GM18951 (cell line): ENCODE data around the gene C16orf95.
"Not testable (repeated sequence)": the region's sequence is repeated elsewhere in the genome, so short reads cannot be mapped to it uniquely, and the experiment has no call there.

Source experiments
- POLR2A ChIP-seq: IDR thresholded peaks from 4 replicates; pipeline ENCODE4 v1.6.1; 2011; ENCODE audit warnings: mild to moderate bottlenecking; ENCODE audit not compliant: insufficient read length, insufficient read depth; ENCODE audit errors: extremely low read depth
- in situ Hi-C: fragments of 300-500 bp; cut with MboI; formaldehyde crosslinking; loops from one replicate; pipeline ENCODE4 v1.12.0; 2022; ENCODE audit warnings: low sequenced_read_pairs, mixed read lengths, inconsistent platforms; ENCODE audit not compliant: unreplicated experiment

C16orf95 gene

DNA sequence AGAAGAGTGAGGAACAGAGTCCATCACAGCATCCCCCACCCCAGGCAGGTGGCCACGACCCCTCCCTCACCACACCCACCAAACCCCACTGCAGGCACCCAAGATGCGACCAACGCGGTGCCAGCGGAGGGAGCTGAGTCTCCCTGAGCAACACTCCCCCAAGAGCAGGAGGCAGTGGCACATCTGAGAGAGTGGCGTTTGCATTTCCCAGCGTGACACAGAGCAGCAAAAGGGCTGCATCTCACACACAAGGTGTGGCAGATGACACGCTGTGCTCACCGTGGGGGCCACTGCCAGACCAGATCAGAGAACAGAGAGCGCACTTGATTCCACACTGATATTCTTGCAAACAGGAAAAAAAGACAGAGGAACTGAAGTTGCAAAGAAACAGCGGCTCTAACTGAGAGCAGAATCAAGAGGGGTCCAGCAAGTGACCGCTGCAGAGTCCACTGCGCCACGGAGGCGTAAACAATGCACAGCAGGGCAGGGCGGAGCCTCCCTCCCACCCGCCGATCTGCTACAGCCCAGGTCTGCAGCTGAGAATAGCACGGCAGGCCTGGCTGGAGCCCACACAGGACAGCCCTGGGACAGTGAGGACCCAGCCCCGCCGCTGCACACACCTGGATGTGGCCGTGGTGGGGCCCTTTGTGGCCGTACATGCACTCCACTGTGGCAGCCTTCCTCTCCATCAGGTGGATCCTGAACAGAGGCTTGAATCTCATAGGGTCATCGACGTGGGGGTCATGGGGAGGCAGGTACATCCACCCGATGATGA is 26.0 kb upstream of the C16orf95 start:
- no peak for TF ChIP-seq POLR2A
- in situ Hi-C loops: no loop called here

DNA sequence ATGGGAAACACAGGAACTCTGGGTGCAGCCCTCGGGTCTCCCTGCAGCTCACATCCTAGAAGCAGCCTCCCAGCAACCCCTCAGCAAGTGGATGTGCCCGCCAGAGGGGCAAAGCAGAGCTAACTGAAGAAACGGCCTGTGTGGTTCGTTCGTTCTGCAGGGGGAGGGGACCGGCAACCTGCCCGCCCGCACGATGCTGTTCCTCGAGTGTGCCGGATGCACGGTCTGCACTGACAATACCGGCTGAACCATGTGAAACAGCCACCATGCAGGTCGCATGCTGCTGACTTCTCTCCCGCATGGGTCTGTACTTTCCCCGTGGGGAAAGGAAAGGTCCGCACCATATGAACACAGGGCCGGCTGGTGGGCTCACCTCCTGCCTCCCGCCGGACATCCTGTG is 25.3 kb upstream of the C16orf95 start:
- TF ChIP-seq POLR2A: no peak
- in situ Hi-C loops: no loop called here

DNA sequence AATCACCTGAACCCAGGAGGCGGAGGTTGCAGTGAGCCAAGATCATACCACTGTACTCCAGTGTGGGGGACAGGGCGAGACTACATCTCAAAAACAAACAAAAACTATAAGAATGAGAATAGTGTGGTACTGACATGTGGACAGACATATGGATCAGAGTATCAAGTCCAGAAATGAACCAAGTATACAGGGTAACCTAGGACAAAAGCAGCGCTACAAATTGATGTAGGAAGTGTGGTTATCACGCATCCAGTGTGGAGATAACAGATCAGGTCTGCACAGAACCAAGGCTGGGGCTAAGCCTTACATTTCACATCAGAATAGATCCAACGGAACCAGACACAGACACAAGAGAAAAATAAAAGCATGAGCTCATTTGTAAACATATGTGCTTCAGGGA is 23.0 kb upstream of the C16orf95 start:
- TF ChIP-seq POLR2A: no peak
- in situ Hi-C loops: no loop called here

DNA sequence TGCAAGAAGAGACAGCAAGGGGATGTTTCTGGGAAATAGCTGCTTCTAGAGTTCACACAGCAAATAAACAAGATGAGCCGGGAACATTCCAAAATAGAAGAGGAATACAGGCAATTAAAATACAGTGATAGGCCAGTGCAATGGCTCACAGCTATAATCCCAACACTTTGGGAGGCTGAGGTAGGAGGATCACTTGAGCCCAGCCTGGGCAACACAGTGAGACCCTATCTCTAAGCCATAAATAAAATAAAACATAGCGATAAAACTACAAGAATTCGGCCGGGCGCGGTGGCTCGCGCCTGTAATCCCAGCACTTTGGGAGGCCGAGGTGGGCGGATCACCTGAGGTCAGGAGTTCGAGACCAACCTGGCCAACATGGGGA is 22.5 kb upstream of the C16orf95 start:
- in situ Hi-C loops: not testable (repeated sequence)

DNA sequence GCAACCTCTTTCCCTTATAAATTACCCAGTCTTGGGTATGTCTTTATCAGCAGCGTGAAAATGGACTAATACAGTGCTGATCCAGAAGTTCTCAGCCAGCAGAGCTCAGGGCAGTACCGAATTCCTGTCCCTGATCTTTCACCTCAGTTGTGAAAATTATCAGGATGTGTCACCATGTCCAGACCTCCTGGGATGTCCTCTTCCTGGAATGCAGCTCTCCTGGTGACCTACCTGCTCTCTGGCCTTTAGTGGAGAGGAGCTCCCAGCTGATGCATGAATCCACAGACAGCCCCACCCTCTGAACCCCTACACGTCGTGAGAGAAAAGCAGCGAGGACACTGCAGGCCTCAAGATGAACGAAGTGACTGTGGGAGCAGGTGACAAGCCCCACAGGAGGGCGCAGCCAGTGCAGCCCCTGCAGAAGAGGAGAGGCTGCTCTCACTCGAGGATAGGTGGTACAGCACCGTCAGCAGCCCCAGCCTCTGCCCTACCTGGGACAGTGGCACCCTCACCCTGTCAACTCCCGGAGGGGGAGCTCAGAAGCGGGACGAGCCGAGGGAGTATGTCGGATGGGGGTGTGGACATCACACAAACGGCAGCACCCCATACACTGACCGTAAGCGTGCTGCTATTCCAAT is 22.0 kb upstream of the C16orf95 start:
- in situ Hi-C loops: no loop called here

DNA sequence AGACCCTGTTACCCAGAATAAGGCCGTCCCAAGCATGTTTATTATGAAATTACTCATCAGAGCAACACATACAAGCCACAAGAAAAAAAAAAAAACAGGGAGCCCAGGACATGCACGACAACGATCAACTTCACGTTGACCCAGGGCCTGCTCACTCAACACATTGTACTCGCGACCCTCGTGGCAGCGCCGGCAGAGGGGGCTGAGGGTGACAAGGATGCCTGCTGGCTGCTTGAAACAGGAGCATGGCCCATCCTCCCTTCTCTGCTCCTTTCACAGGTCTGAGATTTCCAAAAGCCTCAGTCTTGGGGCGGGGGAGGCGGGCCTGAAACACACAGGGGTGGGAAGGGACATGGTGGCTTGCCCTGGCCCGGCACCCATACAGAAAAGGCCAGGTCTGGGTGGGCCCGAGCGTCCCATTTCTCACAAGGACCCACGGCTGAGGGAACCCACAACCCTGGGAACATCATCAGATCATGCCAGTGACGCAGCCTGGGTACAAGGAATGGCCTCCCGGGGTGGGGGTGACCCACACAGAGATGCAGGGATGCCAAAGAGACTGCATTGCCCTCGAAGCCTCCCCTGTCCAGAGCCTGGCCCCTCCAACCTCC is 21.1 kb upstream of the C16orf95 start:
- in situ Hi-C loops: no loop called here
- TF ChIP-seq POLR2A: no peak

More for the DNA sequence above, 22.0 kb upstream of the C16orf95 start:
- no peak for TF ChIP-seq POLR2A

DNA sequence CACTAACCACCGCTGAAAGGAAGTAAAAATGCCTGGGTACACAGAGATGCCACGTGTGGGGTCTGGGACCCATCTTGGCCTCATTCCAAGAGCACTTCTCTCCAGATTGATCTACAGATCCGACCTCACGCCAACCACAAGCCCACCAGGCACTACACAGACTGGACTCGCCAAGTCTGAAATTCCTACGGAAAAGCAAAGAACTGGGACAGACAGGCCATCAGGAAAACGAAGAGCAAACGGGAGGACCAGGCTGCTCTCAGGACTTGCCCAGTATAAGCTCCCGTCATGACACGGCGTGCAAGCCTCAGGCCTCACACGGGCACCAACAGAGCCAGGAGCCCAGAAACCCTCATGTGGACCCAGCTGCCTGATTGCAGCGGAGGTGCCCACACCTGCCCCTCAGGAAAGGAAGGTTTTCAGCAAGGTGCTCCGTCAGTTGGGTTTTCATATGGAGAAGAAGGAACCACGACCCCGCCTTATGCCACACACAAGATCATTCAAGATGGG is 20.1 kb upstream of the C16orf95 start:
- in situ Hi-C loops: no loop called here
- no peak for TF ChIP-seq POLR2A

DNA sequence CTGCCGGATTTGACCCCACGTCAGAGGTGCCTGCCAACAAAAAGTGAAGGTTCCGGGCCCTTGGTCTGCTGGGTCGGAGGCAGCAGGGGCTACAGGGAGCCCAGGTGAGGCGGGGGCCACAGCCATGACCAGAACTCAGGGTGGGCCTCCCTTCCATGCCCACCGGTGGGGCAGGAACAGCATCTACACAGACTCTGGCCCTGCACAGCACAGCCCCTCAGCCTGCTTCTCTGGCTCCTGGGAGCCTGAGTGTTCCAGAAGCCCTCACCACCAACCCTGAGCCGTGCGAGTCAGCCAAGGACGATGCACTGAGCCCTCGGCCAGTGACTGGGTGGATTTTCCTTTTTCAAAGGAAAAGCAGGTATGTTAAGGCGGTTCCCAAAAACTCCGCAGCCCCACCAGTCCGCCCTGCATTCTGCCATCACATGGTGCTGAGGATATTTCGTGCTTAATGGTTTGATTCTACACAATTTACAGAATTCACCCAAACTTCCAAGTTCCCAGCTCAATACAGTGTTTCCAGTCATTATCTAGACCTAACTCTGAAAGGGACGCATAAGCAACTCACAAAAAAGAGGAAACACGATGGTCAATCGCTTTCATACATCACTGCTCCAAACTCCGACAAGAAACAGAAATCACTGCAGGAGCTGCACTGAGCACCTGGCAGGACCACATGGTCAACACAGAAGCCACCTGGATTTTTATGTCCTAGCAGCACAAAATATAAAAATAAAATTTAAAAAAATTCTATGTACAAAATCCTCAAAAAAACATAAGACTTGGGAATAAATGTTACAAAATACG is 19.4 kb upstream of the C16orf95 start:
- in situ Hi-C loops: no loop called here
- no peak for TF ChIP-seq POLR2A

DNA sequence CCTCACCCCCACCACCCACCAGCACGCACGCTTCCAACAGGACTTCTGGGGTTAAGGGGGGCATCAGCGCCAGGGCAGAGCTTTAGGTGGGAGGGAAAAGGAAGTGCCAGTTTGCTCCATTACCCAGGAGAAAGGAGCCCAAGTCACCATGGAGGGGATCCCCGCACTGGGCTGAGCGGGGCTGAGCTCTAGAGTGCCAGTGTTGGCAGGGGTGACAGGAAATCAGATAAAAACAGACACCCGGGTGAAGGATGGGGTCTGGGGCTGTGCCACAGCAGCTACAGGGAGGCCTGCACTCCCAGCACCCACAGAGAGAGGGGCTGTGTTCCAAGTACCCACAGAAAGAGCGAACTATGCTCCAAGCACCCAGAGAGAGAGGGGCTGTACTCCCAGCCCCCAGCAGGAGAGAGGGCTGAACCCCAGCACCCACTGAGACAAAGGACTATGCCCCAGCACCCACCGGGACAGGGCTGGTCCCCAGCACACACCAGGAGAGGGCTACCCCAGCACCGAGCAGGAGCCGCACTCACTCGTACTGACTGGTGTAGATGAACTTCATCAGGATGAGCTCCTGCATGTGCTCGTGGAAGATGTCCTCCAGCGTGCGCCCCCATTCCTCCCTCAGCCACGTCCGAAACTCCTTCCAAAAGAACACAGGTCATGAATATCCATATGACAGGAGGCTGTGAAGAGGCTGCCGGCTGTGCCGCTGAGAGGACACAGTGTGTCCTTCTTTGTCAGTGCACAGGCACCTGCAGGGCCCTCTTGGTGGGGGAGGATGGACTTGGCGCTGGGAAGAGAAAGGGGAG is 18.6 kb upstream of the C16orf95 start:
- TF ChIP-seq POLR2A: no peak
- in situ Hi-C loops: no loop called here

DNA sequence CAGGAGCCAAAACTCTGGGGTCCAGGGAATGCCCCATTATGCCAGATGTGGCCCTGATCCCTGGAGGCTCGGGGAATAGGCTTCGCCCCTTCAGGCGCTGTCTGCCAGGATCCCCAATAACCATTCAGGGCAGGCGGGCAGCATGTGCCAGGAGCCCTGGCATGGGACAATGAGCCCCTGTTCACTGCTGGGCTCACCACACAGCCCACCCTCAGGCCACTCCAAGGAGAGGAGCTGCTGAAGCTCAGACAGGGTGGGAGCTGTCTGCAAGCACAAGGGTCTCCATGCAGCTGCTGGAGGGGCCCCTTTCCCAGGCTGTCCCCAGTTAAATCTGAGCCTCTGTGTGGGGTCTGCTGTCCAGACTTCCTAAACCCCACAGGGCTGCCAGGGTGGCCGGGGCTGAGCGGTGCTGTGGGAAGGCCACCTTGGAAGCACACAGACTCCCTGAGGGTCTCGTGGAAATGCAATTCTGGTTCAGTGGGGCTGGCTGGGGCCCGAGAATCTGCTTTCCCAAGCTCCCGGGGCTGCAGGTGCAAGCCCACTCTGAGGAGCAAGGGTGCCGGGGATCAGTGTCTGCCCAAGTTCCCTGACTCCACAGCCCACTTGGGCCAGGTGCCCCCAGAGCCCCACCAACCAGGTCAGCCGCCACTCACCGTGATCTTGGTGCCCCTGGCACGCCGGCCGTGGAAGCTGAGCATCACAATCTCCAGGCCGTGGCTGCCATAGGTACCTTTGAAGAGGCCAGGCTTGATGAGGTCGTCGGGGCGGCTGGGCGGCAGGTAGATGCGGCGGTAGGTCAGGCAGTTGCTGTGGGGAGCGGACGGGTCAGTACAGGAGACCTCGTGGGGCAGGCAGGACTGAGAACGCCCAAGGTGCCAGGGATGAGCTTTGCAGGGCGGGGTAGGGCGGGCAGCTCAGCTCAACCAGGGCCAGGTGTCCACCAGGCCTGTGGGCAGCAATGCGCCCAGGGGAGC is 17.7 kb upstream of the C16orf95 start:
- in situ Hi-C loops: no loop called here

DNA sequence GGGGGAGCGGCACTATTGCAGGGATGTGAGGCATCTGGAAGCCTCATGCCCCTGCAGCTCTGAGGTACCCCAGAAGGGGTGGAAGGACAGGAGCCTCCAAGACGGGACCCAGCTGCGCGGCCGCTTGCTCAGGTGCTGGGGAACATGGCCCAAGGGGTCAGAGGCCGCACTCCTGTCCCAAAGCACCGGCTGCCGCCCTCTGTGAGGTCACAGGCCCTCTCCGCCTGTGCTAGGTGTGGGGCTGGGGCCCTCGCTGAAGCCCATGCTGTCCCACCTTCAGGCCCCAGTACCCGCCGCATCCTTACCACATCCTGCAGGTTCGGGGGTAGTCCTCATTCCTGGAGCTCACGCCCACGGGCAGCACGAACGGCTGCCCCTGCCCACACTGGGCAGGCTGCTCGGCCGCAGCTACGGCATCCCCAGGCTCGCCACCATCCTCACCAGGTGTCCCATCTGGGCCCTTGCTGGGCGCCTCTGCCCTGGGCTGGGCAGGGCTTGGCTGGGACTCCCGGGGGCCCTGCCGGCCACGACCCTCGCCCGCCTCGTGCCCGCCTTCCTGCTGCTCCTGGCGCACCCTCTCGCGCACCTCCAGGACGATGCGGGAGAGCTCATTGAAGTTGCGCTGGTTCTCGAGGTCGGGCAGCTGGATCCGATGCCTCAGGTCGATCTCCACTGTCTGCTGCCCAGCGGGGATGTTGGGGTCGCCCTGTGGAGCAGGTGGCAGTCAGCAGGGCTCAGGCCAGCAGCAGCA is 16.6 kb upstream of the C16orf95 start:
- in situ Hi-C loops: no loop called here
- TF ChIP-seq POLR2A: no peak

More for the DNA sequence above, 17.7 kb upstream of the C16orf95 start:
- TF ChIP-seq POLR2A: no peak

DNA sequence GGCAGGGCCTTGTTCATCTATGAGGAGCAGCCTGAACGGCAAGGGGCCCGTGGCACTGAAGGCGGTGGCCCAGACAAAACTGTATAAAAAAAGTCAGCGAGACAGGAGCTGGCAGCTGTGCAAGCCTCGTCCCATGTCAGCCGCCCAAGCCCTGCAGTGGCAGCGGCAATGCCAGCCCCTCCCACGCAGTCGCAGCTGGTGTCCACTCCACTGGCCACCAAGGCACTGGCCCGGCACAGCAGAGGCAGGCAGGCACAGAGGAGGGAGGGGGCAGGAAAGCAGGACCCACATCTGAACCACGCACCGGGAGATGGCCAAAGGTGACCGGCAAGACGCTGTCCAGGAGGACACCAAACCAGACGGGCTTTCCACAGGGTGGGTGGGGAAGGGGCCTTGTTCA is 15.9 kb upstream of the C16orf95 start:
- TF ChIP-seq POLR2A: no peak
- in situ Hi-C loops: no loop called here
